Hematopoietic multipotent progenitor cell (in vitro differentiated cells): ENCODE measurements around the gene MBP. TPM values are rescaled to one million over a fixed set of nuclear protein-coding genes. Genes with fewer than 3 reads are reported as not detected.

ENCODE experiments used
- DNase-seq, 3 donors: peaks; one replicate each; pipeline ENCODE4 v3.0.0-alpha.2; 2011 to 2015; ENCODE audit warnings: low read depth in 2 of 3, low spot score in 2 of 3
- total RNA-seq: library from RNA; depleted of rRNA; stranded (reverse); fragments of >200 nt; gene quantifications from one replicate; pipeline ENCODE4 v1.2.3, GENCODE V29; 2012

MBP gene
- total RNA-seq: 47.7 TPM

GRCh38 chr18:77132369-77133050 is at the start of gene MBP:
TSS of gene MBP (minus strand) at chr18:77132783. CDS start at chr18:77105261, 27,522 bp downstream.
- DNase-seq: peak in 1 of 3 donors; percentile 49

GRCh38 chr18:77181950-77182707 is 49.5 kb upstream of the MBP start:
- no peak for DNase-seq

DNA sequence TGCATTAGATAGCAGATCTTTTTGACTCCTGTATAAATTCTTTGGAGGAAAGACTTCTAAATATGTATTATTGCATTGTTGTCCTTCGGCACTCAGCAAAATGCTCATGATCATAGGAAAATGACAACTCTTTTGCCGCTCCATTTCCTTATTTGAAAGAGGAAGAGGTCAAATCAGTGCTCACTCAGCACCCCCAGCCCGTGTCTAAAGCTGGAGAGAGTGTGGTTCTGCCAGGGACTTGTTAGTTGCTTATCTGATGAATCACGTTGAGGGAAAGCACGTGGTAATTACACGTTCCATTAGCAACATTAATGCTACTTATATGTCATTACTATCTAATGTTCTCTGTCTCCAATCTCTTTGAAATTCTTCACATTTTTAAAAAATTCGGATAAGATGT is 46.0 kb upstream of the MBP start:
- peak in 1 of 3 donors; percentile 37 for DNase-seq

- DNase-seq: no peak
Measured at GRCh38 chr18:77177009-77177408, 44.4 kb upstream of the MBP start.

DNA sequence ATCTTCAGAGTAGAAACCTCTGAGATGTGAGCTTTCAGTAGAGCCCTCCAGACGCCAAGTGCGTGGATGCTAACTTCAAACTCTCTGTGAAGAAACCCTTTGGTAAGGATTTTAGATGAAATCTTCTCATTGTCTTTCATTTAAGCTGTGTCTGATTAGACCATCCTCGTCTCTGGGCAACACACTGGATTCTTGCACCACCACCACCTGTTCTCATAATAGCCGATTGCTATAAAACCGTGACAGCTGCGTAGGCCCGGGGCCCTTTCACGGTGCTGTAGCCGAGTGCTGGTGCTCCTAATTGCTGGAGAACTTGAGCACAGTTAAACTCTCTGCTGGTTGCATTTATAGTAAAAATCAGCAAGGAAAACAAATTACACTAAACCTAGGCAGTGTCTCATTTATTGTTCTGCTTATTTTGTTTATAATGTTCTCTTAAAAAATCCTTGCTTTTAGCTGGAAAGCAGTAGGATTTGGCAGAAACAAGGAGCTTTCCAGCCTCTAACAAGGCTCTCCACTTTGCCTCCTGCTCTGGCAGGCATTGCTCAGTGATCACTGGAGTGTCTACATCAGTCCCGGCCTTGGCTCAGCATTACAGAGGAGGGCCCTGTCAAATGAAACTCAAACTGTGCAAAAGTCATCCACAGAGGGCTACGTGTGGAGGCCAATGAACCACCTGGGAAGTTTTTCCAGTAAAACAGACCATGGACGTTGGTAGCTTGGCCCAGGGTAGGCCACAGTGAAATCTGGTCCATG is 40.9 kb upstream of the MBP start:
- no peak for DNase-seq

- DNase-seq: no peak
Measured at GRCh38 chr18:77170890-77171410, 38.4 kb upstream of the MBP start.

- DNase-seq: no peak
Measured at GRCh38 chr18:77168811-77169311, 36.3 kb upstream of the MBP start.

DNA sequence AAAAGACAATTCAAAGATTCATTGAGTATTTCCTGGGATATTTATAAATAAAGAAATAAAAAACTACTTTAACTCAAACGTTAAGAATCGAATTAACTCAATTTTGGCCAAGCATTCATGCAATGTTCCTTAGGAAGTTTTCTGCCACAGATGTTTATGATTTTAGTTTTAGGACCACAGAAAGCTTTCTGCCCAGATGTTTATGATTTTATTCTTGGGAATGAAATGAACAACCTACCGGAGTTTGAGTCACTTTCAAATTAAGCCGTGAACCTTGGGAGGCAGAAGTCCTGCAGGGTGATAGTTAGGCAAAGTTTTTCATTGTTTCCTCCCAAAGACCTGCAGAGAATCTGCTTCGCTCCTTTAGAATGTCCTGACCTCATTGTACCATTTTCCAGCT is 34.7 kb upstream of the MBP start:
- no peak for DNase-seq

DNA sequence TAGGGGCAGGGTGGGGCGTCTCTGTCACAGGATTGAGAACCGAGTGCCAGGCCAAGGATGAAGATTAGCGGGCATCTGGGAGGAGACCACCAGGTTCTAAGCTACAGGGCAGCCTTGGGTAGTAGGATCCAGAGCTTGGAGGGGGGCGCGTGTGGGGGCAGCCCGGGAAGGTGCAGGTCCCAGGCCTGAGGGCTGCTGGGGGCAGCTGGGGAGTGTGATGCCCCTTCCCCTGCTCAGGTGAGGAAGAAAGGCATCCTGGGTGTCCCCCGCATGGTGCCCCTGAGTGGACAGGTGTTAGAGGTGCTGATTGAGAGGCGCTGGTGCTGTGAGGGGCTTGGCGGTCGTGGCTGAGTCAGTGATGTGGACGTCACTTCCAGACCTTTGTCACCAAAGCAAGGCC is 33.9 kb upstream of the MBP start:
- DNase-seq: no peak

DNA sequence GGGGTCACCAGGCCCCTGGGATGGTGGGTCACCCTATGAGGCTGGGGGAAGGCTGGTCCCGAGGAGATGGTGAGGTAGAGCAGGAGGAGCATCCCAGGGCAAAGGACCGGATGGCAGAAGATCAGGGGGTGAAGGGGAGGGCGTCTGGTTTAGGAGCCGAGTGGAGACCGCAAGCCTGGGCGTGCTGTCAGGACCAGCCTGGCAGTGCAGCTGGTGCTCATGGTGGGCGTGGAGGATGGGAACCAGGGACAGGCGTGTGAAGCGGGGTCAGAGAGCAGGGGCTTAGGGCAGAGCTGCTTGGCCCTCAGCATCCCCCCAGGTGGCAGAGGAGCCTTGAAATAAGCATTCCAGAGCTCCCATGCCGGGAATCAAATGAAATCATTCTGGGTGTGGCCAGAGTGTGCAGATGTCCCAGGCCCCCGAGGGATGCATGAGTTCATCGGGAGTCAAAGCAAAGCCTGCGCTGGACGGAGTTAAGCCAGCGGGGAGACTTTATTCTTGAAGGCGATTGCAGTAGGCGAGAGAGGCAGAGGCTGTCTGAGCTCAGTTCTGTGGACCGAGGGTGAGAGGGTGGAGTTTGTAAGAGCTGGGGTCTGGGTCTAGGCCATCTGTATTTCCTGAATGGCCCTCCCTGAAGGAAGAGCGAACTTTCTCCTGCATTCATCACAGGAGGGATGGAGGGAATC is 33.1 kb upstream of the MBP start:
- no peak for DNase-seq

DNA sequence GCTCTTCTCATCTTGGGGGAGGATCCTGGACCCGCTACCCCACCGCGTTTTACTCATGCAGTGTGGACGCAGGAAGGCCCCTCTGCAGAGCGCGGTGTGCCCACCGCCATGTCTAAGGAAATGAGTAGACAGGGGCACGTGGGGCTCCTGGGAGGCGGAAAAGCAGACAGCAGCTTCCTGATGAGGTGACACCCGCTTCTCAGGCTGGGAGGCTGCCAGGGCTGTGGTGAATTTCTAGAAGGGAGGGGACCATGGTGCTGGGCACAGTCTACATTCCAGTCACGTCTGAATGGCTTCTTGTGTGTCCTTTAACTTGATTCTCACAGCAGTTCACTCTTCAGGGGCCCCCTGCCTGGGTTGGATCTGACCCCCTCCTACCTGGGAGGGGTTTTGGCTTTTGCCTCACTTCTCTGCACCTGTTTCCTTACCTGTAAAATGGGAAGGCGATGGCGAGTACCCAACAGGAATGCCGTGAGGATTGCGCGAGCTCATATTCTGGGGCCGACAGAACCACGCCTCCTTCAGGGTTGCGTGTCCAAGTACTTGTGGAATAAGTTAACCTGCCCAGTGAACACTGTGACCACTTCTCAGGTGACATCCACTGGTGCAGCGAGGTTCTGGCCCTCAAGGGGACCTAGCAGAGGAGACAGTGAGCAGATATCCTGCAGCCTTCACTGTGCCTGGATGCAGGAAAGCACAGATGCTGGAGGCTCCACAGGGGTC is 32.3 kb upstream of the MBP start:
- DNase-seq: peak in 2 of 3 donors; percentile 68 to 83

DNA sequence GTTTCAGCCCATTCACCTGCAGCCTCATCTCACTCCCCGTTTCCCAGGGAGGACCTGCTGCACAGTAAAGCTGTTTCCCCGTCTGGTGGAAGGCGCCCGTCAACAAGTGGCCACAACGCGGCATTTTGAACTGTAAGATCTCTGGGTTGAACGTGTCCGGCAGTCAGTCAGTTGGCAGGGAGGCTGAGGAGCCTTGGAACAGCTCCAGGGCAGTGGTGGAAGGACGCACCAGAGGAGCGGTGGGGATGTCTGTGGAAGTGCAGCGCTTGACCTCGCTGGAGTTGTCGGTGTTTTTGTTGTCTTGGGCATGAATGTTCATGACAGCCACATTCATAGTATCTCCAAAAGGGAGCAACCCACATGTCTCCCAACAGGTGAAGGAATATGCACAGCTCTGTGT is 31.4 kb upstream of the MBP start:
- no peak for DNase-seq

DNA sequence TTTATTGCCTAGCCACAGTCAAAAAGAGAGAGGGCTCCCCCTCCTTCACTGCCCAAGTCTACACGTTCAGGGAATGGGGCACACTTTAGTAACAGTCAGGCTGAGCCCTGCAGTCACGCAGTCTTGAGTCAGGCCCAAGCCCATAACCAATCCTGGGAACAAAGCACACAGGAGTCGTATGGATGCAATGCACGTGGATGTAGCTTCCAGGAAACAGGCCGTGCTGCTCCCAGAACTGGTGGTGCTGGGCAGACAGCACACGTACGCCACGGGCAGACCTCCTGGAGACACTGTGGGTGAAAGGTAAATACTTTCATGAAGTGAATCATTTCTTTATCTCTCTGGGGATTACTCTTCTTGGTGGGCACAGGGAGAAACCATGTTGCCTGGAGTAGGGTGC is 30.0 kb upstream of the MBP start:
- DNase-seq: no peak

GRCh38 chr18:77161961-77162360 is 29.4 kb upstream of the MBP start:
- DNase-seq: no peak

DNA sequence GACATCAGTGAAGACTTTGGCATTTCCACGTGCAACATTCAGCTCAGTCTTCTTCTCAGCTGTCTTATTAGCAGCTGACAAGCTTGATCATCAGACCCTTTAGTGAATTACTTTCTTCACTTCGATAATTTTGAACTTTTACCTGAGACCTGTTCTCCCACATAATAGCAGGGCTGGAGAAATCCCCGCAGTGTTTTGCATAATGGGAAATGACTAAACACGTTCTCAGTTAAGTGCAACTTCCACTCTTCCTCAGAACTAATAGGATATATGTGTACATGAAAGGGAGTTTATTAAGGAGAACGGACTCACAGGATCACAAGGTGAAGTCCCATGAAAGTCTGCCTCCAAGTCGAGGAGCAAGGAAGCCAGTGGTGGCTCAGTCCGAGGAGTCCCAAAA is 28.8 kb upstream of the MBP start:
- DNase-seq: no peak

- peak in 1 of 3 donors; percentile 31 for DNase-seq
Measured at GRCh38 chr18:77160515-77160914, 27.9 kb upstream of the MBP start.

- DNase-seq: no peak
Measured at GRCh38 chr18:77157312-77157711, 24.7 kb upstream of the MBP start.

DNA sequence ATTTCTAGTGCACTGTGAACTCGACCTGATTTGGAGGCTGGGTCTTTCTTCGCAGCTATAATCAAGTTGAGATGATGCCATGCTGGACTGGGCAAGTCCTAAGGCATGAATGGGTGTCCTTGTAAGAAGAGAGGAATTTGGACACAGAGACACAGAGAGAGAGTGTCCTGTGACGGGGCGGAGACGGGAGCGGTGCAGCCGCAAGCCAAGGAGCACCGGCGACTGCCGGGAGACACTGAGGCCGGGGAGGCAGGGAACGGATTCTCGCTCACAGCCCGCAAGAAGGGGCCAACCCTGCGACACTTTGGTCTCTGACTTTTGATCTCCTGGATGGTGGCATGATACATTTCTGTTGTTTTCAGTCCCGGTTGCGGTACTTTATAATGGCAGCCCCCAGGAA is 22.4 kb upstream of the MBP start:
- no peak for DNase-seq

DNA sequence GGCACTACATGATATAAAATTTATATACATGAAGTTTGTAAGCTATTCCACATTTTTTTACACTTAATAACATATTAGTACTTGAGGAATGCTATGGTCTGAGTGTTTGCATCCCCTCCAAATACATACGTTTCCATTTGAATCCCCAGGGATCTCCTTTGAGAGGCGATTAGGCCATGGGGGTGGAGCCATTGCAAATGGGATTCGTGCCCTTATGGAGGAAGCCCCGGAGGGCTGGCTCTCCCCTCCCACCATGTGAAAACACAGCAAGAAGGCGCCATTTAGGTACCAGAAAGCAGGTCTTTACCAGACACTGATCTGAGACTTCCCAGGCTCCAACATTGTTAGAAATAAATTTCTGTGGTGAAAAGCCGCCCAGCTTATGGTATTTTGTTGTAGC is 20.8 kb upstream of the MBP start:
- no peak for DNase-seq
